H9 (cell line): ENCODE data around the gene POLA1. TPM values are rescaled to one million over a fixed set of nuclear protein-coding genes. Genes with fewer than 3 reads are reported as not detected.

ENCODE experiments used
- DNase-seq: peaks from one replicate; pipeline ENCODE4 v3.0.0-alpha.2; 2017
- H2AFZ ChIP-seq: one replicate; pipeline ENCODE4 v1.6.1; 2013; ENCODE audit warnings: mild to moderate bottlenecking, low read length, control low read depth, moderate library complexity
- H2AK5ac ChIP-seq: 2 replicates; pipeline ENCODE4 v1.6.1; 2013; ENCODE audit warnings: low read length, control low read depth, mixed read lengths; ENCODE audit not compliant: insufficient read length
- H2BK120ac ChIP-seq: one replicate; pipeline ENCODE4 v1.6.1; 2013; ENCODE audit warnings: low read depth, mild to moderate bottlenecking, low read length, control low read depth, inconsistent platforms; ENCODE audit not compliant: poor library complexity, severe bottlenecking
- H2BK12ac ChIP-seq: 2 replicates; pipeline ENCODE4 v1.6.1; 2013; ENCODE audit warnings: low read length, control low read depth, mixed read lengths, low read depth; ENCODE audit not compliant: insufficient read length
- H2BK15ac ChIP-seq: 2 replicates; pipeline ENCODE4 v1.6.1; 2013; ENCODE audit warnings: low read depth, low read length, control low read depth
- H2BK20ac ChIP-seq: one replicate; pipeline ENCODE4 v1.6.1; 2013; ENCODE audit warnings: low read depth, mild to moderate bottlenecking, low read length, control low read depth, inconsistent platforms; ENCODE audit not compliant: poor library complexity, severe bottlenecking
- H2BK5ac ChIP-seq: 2 replicates; pipeline ENCODE4 v1.6.1; 2013; ENCODE audit warnings: low read length, control low read depth, mixed read lengths; ENCODE audit not compliant: insufficient read length
- H3K14ac ChIP-seq: 2 replicates; pipeline ENCODE4 v1.6.1; 2013; ENCODE audit warnings: low read length, control low read depth; ENCODE audit not compliant: insufficient read depth
- H3K18ac ChIP-seq: 2 replicates; pipeline ENCODE4 v1.6.1; 2013; ENCODE audit warnings: low read depth, mild to moderate bottlenecking, mixed read lengths, low read length, control low read depth; ENCODE audit not compliant: insufficient read length
- H3K23ac ChIP-seq: 2 replicates; pipeline ENCODE4 v1.6.1; 2013; ENCODE audit warnings: low read length, control low read depth, mixed read lengths, low read depth; ENCODE audit not compliant: insufficient read length
- H3K23me2 ChIP-seq: 2 replicates; pipeline ENCODE4 v1.6.1; 2013; ENCODE audit warnings: low read depth, mild to moderate bottlenecking, mixed read lengths, low read length, control low read depth; ENCODE audit not compliant: insufficient read length, poor library complexity, severe bottlenecking
- H3K27ac ChIP-seq: 2 replicates; pipeline ENCODE4 v1.5.1; 2013; ENCODE audit warnings: low read length, control low read depth, mixed read lengths, low read depth; ENCODE audit not compliant: insufficient read length
- H3K27me3 ChIP-seq: 2 replicates; pipeline ENCODE4 v1.6.1; 2013; ENCODE audit warnings: low read length, control low read depth, inconsistent platforms; ENCODE audit not compliant: insufficient read depth
- H3K4ac ChIP-seq: 2 replicates; pipeline ENCODE4 v1.6.1; 2013; ENCODE audit warnings: low read depth, mild to moderate bottlenecking, control low read depth, inconsistent platforms, low read length, moderate library complexity
- H3K4me1 ChIP-seq: 2 replicates; pipeline ENCODE4 v1.6.1; 2013; ENCODE audit warnings: low read length, control low read depth, inconsistent platforms; ENCODE audit not compliant: insufficient read depth
- H3K4me2 ChIP-seq: 2 replicates; pipeline ENCODE4 v1.6.1; 2013; ENCODE audit warnings: low read length, control low read depth, mixed read lengths; ENCODE audit not compliant: insufficient read length, insufficient read depth
- H3K56ac ChIP-seq: 2 replicates; pipeline ENCODE4 v1.6.1; 2013; ENCODE audit warnings: low read depth, mild to moderate bottlenecking, mixed read lengths, low read length, control low read depth; ENCODE audit not compliant: insufficient read length
- H3K79me1 ChIP-seq: 2 replicates; pipeline ENCODE4 v1.6.1; 2013; ENCODE audit warnings: low read depth, mild to moderate bottlenecking, moderate library complexity, low read length, control low read depth, inconsistent platforms; ENCODE audit not compliant: insufficient read depth, poor library complexity, severe bottlenecking
- H3K79me2 ChIP-seq: 2 replicates; pipeline ENCODE4 v1.6.1; 2013; ENCODE audit warnings: low read length, control low read depth, inconsistent platforms; ENCODE audit not compliant: insufficient read depth
- H3K9ac ChIP-seq: 2 replicates; pipeline ENCODE4 v1.6.1; 2013; ENCODE audit warnings: low read length, control low read depth, mixed read lengths; ENCODE audit not compliant: insufficient read length; ENCODE audit errors: extremely low read depth
- H3K9me3 ChIP-seq: one replicate; pipeline ENCODE4 v1.6.1; 2013; ENCODE audit warnings: low read depth, low read length, inconsistent platforms; ENCODE audit not compliant: control insufficient read depth
- H3T11ph ChIP-seq: one replicate; pipeline ENCODE4 v1.6.1; 2013; ENCODE audit warnings: mild to moderate bottlenecking, low read length, control low read depth, inconsistent platforms
- H4K20me1 ChIP-seq: one replicate; pipeline ENCODE4 v1.6.1; 2013; ENCODE audit not compliant: control insufficient read depth, insufficient read length, insufficient read depth
- H4K5ac ChIP-seq: 2 replicates; pipeline ENCODE4 v1.6.1; 2013; ENCODE audit warnings: low read depth, mild to moderate bottlenecking, mixed read lengths, low read length, control low read depth; ENCODE audit not compliant: insufficient read length
- H4K8ac ChIP-seq: replicated peaks from 2 replicates; pipeline ENCODE4 v1.6.1; 2013; ENCODE audit warnings: low read length, control low read depth, mixed read lengths, low read depth; ENCODE audit not compliant: insufficient read length
- H4K91ac ChIP-seq: 2 replicates; pipeline ENCODE4 v1.6.1; 2013; ENCODE audit warnings: low read depth, mild to moderate bottlenecking, moderate library complexity, mixed read lengths, low read length, control low read depth; ENCODE audit not compliant: insufficient read length
- H3K27ac Mint-ChIP-seq, 3 experiments: 2 replicates in 2 of 3; 3 replicates in 1 of 3; pipeline ENCODE4 v1.8.0; 2020 to 2021; ENCODE audit warnings: mixed read lengths in 3 of 3, mild to moderate bottlenecking in 1 of 3, moderate library complexity in 1 of 3
- H3K27me3 Mint-ChIP-seq: 2 replicates; pipeline ENCODE4 v1.8.0; 2021; ENCODE audit warnings: low read depth, mild to moderate bottlenecking, moderate library complexity, mixed read lengths
- H3K36me3 Mint-ChIP-seq, 3 experiments: 2 replicates in 2 of 3; 3 replicates in 1 of 3; pipeline ENCODE4 v1.8.0; 2020 to 2021; ENCODE audit warnings: low read depth in 3 of 3, mixed read lengths in 3 of 3; ENCODE audit not compliant: insufficient read depth in 1 of 3
- H3K4me1 Mint-ChIP-seq, 2 experiments: 2 replicates each; pipeline ENCODE4 v1.8.0; 2020; ENCODE audit warnings: mixed read lengths in 2 of 2
- H3K4me3 Mint-ChIP-seq, 2 experiments: 2 replicates in 1 of 2; 3 replicates in 1 of 2; pipeline ENCODE4 v1.8.0; 2020 to 2021; ENCODE audit warnings: mild to moderate bottlenecking in 2 of 2, mixed read lengths in 2 of 2, moderate library complexity in 1 of 2
- H3K9me3 Mint-ChIP-seq, 2 experiments: 2 replicates in 1 of 2; 3 replicates in 1 of 2; pipeline ENCODE4 v1.8.0; 2020; ENCODE audit warnings: mild to moderate bottlenecking in 2 of 2, mixed read lengths in 2 of 2, moderate library complexity in 1 of 2
- WGBS: extraction: QIAGEN DNeasy Blood & Tissue Kit; methylation state at CpG from one replicate; pipeline ENCODE4 v1.1.7; 2013; ENCODE audit warnings: missing lambda C conversion rate, low lambda C conversion rate, mixed read lengths; ENCODE audit not compliant: insufficient read length; ENCODE audit errors: extremely low coverage; 5-methylcytosine and 5-hydroxymethylcytosine counted together
- total RNA-seq: library from RNA; stranded (reverse); gene quantifications from 2 replicates; pipeline ENCODE4 v1.2.1, GENCODE V29; 2021
- TF ChIP-seq, protein P1 (sequence below): fragments of 200-600 bp; sonication (generic); conservative IDR thresholded peaks from 3 replicates; pipeline ENCODE4 v1.8.0; 2021; ENCODE audit warnings: antibody characterized with exemption, mild to moderate bottlenecking

Gene POLA1
- total RNA-seq, 1 experiment from 2014 or later, result 60.2 TPM

DNA sequence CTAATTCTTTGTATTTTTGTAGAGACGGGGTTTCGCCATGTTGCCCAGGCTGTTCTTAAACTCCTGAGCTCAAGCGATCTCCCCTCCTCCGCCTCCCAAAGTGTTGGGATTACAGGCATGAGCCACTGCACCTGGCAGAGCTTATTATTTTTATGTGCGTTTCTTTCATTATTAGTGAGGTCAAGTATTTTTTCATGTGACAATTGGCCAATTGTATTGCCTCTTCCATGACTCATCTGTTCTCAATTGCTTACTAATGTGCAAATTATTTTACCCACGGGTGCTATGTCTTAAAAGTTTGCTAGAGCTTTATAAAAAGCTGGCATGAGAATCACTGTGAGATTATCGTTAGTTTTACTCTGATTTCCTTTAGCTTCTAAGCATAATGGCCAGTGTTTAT, 335.0 kb downstream of the POLA1 start:
- Histone ChIP-seq H4K8ac (no peak overlapping the region), H3K4me1 (no peaks in the 10 kb centered on the region; the same call in 1 of the 2 replicates), H3K27me3 (no peaks in the 10 kb centered on the region; the same call in 1 of the 2 replicates), H3K23ac (no peak overlapping the region), H3K14ac (no peak overlapping the region), H4K91ac (no peak overlapping the region), H3K18ac (no peak overlapping the region), H3K9me3 (no peaks in the 10 kb centered on the region), H2AK5ac (no peak overlapping the region), H2BK12ac (no peak overlapping the region), H2BK20ac (no peak overlapping the region), H3K9ac (no peak overlapping the region), H3K4ac (no peak overlapping the region), H2BK120ac (no peak overlapping the region), H3K79me2 (no peaks in the 10 kb centered on the region), H3K79me1 (no peaks in the 10 kb centered on the region), H3K56ac (no peak overlapping the region), H4K5ac (no peak overlapping the region), H2BK15ac (no peak overlapping the region), H3K23me2 (no peaks in the 10 kb centered on the region), H2AFZ (no peak overlapping the region), H3T11ph (no peak overlapping the region), H3K27ac (no peak overlapping the region), H2BK5ac (no peak overlapping the region), H4K20me1 (no peaks in the 10 kb centered on the region), H3K4me2 (no peak overlapping the region)
- no peaks in the 10 kb centered on the region for H3K36me3 Mint-ChIP-seq
- TF ChIP-seq, protein P1, sequence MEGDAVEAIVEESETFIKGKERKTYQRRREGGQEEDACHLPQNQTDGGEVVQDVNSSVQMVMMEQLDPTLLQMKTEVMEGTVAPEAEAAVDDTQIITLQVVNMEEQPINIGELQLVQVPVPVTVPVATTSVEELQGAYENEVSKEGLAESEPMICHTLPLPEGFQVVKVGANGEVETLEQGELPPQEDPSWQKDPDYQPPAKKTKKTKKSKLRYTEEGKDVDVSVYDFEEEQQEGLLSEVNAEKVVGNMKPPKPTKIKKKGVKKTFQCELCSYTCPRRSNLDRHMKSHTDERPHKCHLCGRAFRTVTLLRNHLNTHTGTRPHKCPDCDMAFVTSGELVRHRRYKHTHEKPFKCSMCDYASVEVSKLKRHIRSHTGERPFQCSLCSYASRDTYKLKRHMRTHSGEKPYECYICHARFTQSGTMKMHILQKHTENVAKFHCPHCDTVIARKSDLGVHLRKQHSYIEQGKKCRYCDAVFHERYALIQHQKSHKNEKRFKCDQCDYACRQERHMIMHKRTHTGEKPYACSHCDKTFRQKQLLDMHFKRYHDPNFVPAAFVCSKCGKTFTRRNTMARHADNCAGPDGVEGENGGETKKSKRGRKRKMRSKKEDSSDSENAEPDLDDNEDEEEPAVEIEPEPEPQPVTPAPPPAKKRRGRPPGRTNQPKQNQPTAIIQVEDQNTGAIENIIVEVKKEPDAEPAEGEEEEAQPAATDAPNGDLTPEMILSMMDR, result no peak
- peaks cover 28% of the 10 kb centered on the region for H3K27me3 Mint-ChIP-seq
- H3K4me3 Mint-ChIP-seq, result no peak overlapping the region
- H3K27ac Mint-ChIP-seq, result no peak overlapping the region
- peaks cover 32 to 33% of the 10 kb centered on the region in 2 experiments for H3K4me1 Mint-ChIP-seq
- DNase-seq, result no peak
- WGBS, result no CpG with 5 or more reads among the region's 7 CpGs
- no peaks in the 10 kb centered on the region; a peak in 1 of 5 replicates for H3K9me3 Mint-ChIP-seq
